ENCODE results near the gene KRR1.

Gene KRR1

DNA sequence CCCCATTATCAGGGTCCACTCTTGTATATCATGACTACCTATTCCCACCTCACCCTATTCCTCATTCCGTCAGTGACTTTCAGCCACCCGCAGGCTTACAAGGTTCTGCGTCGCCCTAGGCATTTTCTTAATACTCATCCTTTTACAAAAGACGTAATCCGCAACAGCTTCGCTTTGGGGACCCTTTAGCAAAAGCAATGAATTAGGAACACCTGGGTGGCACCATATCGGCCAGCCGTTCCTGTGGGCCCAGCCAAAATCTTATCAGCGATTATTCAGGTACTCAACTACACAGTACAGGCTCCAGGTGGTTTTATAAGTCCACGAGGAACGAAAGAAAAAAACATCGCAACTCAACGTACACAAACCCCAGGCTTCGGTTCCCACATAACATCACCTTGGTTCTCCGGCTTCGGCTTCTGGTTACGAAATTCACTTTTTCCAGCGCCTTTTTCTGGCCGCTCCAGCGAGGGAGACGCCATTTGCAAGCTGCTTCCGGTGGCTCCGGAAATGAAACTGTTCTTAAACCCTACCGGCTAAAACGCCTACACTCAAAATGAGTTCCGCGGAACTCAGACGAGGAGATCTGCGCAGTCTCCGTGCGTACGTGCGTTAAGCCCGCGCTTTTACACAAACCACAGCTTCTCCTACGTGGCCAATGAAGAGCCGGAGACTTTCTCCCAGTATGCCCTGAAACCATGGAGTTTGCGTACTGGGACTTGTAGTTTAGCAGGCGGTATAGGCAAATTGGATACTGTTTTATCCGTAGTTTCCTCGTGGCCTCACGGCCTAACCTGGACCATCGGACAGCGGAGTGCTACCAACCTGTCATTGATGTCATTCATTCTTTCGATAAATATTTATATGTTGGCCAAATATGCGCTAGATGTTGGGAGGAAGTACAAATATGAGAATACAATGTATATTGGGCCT, at the start of gene KRR1:
Gene KRR1 (minus strand): TSS at position 494 of the 933 bp plus-strand sequence. CDS start 12 bp downstream, at position 482.
- DNase-seq (ENCODE audit: low read depth in 1 of 2, low spot score in 1 of 2): peak; percentile 62 to 93

DNA sequence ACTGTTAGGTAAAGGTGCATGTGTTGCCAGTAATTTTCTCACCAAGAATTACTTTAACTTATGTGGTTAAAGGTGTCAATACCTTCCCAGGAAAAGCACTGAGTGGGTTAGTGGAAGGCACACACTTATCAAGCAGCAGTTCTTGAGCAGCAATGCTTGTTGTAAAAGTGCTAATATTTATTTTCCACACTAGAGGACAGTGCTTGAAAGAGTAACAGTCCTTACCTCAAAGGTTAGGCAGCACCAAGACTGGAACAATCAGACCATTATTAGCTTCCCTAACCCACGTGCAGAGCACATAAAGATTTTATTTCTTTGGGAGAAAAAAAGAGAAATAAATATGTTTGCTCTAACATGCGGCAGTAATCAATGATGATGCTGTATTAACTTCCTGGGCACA, 48.8 kb upstream of the KRR1 start:
- DNase-seq (ENCODE audit: low read depth in 1 of 2, low spot score in 1 of 2): no peak

DNA sequence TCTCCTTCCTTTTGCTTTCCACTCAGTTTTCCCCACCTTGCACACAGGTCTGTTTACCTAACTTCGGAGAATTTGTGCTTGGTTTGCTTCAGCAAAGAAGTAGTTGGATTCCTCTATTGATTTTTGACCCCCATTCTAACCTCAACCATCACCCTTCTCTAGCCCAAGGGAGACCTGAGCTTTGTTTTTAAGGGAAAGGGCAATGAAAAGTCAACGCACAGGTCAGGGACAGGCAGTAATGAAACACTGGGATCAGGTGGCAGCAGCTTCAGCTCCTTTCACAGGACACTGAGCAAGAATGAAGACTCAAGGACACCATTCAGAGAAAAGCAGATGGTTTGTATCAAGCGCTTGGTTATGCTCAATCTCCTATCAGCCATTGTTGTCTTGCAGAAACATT, 46.9 kb upstream of the KRR1 start:
- DNase-seq (ENCODE audit: low read depth in 1 of 2, low spot score in 1 of 2): no peak

DNA sequence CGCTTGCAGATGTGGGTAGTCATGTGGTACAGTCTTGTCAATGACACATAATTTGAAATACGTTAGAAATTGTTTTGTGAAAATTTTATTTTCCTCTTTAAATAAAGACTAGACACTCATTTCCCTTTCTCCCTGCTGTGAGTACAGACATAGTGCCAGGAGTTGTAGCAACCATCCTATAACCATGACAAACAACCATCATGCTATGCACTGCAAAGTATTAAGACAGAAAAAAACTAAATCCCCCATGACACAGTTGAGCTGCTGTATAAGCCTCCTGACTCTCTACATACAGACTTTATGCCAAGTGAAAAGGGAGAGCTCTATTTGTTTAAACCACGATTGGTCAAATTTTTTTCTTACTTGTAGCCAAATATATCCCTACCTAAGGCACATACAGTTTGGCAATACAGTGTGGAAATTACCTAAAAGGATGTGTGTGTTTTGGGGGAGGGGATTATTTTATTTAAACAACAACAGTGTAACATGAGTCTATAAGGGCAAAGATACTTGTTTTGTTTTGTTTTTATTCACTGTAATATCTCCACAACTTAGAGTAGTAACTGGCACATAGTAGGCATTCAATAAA, 45.0 kb upstream of the KRR1 start:
- no peak for DNase-seq (ENCODE audit: low read depth in 1 of 2, low spot score in 1 of 2)

DNA sequence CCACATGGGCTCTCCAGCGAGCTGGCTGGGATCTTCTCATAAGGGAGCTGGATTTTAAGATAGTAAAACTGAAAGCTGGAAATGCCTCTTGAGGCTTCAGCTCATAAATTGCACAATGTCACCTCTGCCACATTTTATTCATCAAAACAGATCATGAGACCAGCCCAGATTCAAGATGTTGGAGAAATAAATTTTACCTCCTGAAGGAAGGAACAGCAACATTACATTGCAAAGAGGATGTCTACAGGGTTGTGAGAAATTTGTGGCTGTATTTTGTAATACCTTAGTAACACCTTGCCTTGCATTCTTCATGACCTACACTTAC, 43.1 kb upstream of the KRR1 start:
- no peak for DNase-seq (ENCODE audit: low read depth in 1 of 2, low spot score in 1 of 2)

DNA sequence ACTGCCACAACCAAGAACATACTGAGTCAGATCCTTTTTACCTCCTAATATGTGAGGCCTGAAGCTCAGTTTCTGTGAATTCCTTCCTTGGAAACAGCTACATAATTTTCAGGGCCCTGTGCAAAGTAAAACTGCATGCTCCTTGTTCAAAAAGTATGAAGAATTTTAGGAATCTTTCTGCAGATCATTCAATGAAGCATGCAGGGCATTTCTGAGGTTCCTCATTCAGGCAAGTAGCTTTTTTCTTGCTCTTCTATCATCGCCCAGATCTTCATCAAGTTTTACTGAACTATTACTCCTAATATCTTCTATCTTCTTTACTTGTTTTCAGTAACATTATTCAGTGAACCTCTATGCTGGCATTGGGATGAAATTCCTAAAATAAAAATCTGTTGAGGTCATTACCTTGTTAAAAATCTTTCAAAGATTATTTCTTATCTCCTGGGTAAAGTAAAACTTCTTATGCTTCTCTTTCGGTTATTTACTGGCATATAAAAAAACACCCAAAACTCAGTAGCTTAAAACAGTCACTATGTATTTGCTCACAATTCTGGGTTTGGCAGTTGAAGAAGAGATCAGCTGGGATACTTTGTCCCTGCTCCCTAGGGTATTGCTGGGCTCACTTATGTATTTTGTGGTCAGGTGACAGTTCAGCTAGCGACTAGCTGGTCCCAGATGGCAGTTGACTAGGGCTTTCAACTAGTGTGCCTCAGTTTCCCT, 42.6 kb upstream of the KRR1 start:
- no peak for DNase-seq (ENCODE audit: low read depth in 1 of 2, low spot score in 1 of 2)

DNA sequence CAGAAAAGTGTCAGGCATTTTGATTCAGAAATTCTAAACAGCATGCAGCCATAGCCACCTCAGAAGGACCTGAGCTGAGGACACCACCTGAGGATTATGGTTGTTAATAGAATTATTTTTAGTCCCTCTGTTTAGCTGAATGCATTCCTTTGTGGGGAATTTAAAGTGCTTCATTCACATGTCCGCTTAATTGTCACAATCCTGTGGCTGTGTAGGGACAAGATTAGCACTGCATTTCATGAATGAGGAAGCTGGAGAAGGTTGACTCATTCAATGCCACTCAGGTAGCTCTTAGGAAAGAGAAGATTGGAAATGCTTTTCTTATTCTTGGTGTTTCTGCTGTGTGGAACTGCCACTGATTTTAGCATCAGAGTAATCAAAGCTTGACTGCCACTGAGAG, 42.0 kb upstream of the KRR1 start:
- no peak for DNase-seq (ENCODE audit: low read depth in 1 of 2, low spot score in 1 of 2)

DNA sequence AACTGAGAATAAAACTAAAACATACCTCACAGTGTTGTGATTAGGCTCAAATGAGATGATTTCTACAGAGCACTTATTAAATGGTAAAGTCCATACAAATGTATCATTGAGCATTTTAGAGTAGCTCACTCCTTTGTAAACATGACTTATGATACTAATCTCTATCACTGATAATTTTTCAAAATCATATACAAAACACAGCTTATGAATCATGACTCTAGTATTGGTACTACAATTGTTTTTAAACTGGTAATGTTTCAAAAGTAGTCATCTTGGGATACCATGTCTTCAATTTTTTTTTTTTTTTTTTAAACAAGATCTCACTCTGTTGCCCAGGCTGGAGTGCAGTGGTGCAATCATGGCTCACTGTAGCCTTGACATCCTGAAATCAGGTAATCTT, 40.1 kb upstream of the KRR1 start:
- DNase-seq (ENCODE audit: low read depth in 1 of 2, low spot score in 1 of 2): no peak

DNA sequence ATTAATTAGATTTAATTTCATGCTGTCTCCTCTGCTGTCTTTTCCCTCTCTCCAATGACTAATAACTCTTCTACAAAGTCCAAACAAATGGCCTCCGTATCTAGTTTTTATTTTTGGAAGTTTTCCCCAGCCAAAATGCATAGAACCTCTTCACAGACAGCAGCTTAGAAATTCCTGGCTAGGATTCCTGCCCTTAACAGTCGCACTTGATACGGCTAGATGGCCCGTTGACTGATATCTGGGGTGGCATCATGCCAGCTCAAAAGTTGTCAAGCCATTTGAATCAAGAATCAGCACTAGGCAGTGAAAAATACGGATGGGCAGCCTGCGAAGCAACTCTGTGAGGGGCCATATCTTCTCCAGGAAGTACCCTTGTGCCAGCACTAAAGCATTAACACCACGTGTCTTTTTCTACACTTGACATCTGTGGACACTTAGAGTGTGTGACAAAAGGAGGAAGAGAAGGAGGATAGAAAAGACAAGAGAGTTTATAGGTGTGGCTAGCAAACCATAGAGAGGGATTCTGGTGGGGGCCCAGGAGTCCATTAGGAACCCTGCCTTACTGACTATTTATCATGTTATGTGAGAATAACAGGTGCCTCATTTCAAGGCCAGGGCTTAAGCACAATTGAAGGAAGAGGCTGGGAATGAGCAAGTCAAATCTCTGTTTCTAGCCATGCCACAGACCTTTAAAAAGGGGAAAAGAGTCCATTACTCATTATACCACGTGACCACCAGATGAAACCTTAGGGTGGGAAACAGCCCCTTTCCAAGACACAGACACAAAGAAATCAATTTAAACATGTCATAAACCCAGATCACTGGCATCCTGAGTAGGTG, 39.2 kb upstream of the KRR1 start:
- no peak for DNase-seq (ENCODE audit: low read depth in 1 of 2, low spot score in 1 of 2)

DNA sequence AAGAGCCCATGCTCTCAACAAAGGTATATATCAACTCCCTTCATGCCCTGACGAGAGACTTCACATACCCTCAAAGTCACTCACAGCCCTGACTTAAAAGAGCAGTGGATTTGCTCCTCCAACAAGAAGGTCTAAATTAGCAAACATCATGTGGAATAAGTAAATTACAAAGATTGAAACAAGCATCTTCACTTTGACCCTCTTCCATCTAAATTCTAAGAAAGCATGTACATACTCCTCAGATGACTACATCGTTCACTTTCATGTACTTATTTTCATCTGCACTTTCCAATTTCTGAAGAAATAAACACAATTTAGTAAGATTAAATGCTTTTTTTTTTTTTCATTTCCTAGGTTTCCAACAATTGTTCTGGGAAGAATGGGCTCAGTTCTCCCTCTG, 38.6 kb upstream of the KRR1 start:
- no peak for DNase-seq (ENCODE audit: low read depth in 1 of 2, low spot score in 1 of 2)

DNA sequence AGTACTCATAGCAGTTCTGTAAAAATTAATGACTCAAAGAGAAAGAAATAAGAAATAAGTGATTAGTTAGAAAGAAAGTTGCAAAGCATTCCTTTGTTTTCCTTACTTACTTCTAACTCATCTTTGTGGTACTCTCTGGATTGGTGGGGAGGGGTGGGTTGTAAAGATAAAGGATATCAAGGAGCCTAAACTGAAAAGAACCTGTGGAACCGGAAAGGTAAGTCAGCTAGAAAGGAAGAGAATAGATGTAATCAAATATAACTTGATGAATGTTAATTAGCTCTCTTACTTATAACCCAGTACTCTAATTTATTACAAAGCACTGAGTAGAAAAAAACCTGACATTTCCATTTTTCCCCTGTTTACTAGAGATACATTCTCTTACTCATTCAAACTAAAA, 37.5 kb upstream of the KRR1 start:
- DNase-seq (ENCODE audit: low read depth in 1 of 2, low spot score in 1 of 2): no peak

DNA sequence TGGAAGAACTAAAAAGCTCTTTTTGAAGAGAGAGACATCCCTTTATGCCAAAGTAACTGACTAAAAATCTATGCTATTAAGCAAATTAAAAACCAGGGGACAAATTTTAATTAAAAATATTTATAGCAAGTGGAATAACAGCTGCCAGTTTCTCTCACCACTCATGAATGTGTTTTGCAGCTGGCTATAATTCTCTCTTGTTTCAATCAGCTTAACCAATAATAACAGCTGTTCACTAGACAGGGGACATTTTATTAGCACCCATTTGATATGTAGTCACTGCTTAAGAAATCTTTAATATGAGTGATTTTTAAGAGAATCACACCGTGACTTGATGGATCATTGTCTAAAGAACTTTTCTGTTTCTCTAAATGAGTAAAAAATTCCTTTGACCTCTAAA, 34.2 kb upstream of the KRR1 start:
- DNase-seq (ENCODE audit: low read depth in 1 of 2, low spot score in 1 of 2): no peak

DNA sequence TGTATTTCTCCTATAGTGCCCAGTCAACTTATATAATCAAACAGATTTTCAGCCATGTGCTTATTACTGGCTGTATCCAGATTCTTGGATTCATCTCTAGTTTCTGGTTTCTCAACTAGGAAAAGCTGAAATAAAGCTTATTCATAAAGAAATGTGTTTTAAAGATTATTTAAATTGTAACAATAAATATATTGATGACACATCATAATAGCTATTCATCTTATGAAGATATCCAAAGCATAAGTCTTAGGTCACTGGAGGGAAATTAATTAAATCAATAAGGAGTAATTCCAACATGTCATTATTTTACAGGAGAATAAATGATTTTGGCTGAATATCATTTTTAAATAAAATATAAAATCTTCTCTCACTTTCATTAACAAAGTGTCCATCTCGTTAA, 32.1 kb upstream of the KRR1 start:
- no peak for DNase-seq (ENCODE audit: low read depth in 1 of 2, low spot score in 1 of 2)

DNA sequence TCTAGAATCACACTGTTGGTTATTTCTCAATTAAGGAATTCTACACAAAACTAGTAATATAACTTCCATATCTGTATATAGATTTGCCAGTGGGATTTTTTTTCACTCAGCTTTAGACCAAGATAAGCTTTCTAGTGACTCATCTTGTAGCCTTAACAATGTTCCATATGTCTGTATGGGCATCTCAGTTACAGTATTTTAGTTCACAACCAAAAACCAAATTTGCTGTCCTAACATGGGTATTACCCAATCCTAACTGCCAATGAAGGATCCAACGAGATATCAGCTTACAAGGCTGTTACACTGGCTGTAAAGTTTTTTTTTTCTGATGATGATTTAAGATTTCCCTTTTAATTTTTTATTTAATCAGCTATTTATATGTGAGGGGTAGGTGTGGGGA, 31.5 kb upstream of the KRR1 start:
- no peak for DNase-seq (ENCODE audit: low read depth in 1 of 2, low spot score in 1 of 2)

DNA sequence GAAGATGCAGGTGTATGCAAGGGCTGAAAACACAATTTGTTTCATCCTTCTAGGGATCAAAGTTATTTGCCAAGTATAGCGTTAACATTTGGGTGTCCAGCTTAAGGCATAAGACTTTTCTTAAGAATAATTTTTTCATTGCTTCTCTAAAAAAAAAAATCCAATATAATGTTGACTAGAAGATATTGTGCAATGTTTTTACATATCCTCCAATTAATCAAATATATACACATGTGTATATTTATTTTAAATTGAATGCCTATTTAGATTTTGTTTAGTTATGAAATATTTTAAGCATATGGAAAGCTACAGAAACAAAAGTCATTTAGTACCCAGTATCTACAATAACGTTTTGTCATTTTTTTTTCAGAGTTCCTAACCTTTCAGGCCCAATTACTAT, 28.5 kb upstream of the KRR1 start:
- no peak for DNase-seq (ENCODE audit: low read depth in 1 of 2, low spot score in 1 of 2)

DNA sequence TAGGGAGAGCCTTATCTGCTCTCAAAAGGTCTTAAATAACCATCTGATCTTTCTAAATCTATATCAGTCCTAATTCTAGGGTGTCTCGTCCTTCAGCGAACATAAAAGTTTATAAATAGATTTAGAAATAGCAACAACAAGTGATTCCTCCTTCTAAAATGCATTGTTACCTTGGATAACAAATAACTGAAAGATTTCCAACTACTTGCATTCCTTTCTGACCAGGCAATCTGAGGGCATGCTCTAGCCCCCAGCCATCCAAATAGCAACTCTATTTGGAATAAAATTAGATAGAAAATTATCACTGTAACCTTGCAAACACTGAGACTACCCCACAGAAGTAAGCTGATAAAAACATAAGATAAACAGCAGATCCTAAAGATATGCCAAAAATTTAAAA, 21.8 kb upstream of the KRR1 start:
- DNase-seq (ENCODE audit: low read depth in 1 of 2, low spot score in 1 of 2): no peak

DNA sequence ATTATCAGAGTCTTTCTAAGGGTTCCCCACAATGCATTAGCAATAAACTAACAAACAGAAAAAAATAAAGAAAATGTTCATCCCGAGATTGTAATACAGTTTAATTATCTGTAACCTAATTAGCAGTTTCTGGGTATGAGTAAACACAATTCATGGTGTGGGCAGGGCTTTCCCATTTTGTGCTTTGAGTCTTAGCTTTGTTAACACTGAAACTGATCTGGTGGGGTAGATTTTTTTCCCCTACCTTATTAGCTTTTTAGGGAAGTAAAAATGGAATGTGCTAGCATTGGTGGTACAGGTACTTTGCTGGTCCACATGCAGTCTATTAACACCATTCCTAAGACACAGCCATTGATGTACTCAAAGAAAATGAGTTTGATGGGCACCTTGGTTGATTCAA, 18.4 kb upstream of the KRR1 start:
- no peak for DNase-seq (ENCODE audit: low read depth in 1 of 2, low spot score in 1 of 2)

DNA sequence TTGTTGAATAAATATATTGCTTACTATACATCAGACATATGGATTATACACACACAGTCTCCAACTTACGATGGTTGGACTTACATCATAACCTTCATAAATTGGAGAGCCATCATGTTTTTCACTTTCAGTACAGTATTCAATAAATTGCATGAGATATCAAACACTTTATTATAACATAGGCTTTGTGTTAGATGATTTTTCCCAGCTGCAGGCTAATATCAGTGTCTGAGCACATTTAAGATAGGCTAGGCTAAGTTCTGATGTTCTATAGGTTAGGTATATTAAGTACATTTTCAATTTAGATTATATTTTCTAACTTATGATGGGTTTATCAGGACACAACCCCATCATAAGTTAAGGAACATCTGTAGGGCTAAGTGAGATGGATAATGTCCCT, 17.9 kb upstream of the KRR1 start:
- no peak for DNase-seq (ENCODE audit: low read depth in 1 of 2, low spot score in 1 of 2)

DNA sequence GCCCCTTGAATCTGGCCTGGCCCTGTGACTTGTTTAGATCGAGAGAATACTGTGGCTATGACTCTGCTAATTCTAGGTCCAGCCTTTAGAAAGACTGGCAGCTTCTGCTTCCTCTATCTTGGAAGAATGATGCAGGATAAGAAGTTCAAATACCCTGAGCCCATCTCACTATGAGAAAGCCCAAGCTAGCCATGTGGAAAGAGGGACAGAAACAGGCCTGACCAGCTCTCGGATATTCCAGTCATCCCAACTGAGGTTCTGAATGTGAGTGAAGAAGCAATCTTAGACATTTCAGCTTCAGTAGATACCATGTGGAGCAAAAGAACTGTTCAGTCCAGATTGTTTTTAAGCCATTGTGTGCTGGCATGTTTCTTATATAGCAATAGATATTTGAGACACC, 17.3 kb upstream of the KRR1 start:
- DNase-seq (ENCODE audit: low read depth in 1 of 2, low spot score in 1 of 2): no peak

DNA sequence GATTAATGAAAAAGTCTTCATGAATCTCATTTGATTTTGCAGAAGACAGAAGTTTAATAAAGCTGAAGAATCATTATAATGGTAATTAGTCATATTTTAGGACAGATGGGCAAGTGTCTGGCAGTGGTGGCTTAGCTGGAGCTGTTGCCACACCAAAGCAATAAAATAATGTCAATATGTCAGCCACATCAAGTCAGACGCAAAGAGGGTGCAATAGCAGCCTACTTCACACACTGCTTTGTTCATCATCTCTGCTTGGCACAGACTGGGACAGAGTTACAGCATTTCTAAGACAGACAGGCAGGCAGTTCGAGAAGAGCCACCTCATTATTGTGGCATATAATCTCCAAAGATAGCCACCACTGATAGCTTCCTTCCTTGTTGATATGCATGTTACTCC, 16.9 kb upstream of the KRR1 start:
- no peak for DNase-seq (ENCODE audit: low read depth in 1 of 2, low spot score in 1 of 2)

All from activated CD4-positive, alpha-beta T cell treated with anti-CD3 and anti-CD28 coated beads, Interleukin-2, amount 50 U/mL, for 24 hours (primary cell).